ENCODE measurements around the gene ZNF273.

The ZNF273 gene

DNA sequence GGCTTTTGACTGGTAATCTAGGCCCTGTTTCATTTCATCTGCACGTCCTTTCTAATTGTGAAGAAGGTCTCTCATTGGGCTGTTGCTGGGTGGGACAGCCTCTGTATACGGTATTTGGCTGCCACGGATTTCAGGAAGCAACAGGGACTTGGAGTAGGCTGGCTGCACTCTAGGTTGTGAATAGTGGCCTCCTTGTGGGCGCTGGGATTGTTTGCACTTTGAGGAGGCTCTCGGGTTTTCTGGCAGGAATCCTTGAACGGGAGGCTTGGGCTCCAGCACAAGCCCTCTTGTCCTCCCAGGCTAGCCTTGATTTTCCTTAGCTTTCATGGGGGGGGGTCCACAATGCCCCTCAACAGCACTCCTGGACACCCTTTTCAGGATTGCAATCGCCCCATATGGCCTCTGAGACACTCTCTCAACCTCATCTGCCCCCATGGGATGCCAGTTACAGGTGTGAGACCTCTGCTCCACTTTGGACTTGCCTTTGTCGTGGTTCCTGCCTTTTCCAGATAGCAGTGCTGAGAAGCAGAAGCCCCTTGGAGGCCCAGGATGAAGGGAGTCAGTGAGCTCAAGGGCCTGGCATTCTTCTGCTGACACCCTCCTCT, 33.9 kb upstream of the ZNF273 start:
- H3K4me1 ChIP-seq (ENCODE audit: control insufficient read depth, insufficient read depth, low read depth, low read length): no peaks in the 10 kb centered on the region
- H3K23ac ChIP-seq (ENCODE audit: low read length in 2 of 2): no peak overlapping the region
- H4K91ac ChIP-seq (ENCODE audit: low read length): no peak overlapping the region
- no peak overlapping the region for H3K4me3 ChIP-seq (ENCODE audit: insufficient read depth in 1 of 2, low read depth in 1 of 2, low read length in 2 of 2)
- no peak overlapping the region for H3K14ac ChIP-seq (ENCODE audit: low read length in 2 of 2)
- no peaks in the 10 kb centered on the region for H3K27me3 ChIP-seq (ENCODE audit: control insufficient read depth in 1 of 2, insufficient read depth in 1 of 2, low read length in 2 of 2)
- H3K4me2 ChIP-seq (ENCODE audit: low read length, poor library complexity, severe bottlenecking): no peak overlapping the region
- H3K79me1 ChIP-seq (replicated peaks; ENCODE audit: low read length, poor library complexity, severe bottlenecking): no peaks in the 10 kb centered on the region
- no peak overlapping the region for H2BK12ac ChIP-seq (ENCODE audit: low read length in 2 of 2)
- no peak for DNase-seq
- no peaks in the 10 kb centered on the region for H3K36me3 ChIP-seq (ENCODE audit: control insufficient read depth in 1 of 2, insufficient read depth in 2 of 2, low read depth in 1 of 2, low read length in 2 of 2)
- H2AK5ac ChIP-seq (ENCODE audit: low read length, severe bottlenecking): no peak overlapping the region
- 58% methylated on average over 8 of the region's 8 CpGs for WGBS
- no peak overlapping the region for H3K4ac ChIP-seq (ENCODE audit: low read depth in 1 of 2, low read length in 2 of 2)
- no peak overlapping the region for H3K27ac ChIP-seq (ENCODE audit: low read length, poor library complexity, severe bottlenecking)
- H2BK120ac ChIP-seq (ENCODE audit: low read depth, low read length): no peak overlapping the region
- H3K18ac ChIP-seq (ENCODE audit: low read depth in 1 of 2, low read length in 2 of 2): no peak overlapping the region
- H3K9ac ChIP-seq (ENCODE audit: low read length): no peak overlapping the region
- H3K9me3 ChIP-seq (ENCODE audit: control insufficient read depth, low read length): peaks cover 13% of the 10 kb centered on the region
- H2BK5ac ChIP-seq (ENCODE audit: low read depth, low read length, poor library complexity, severe bottlenecking): no peak overlapping the region
- no peak overlapping the region for H2AFZ ChIP-seq (ENCODE audit: low read depth, low read length)
- no peak overlapping the region for H2BK15ac ChIP-seq (ENCODE audit: low read depth, poor library complexity, severe bottlenecking)
- H4K8ac ChIP-seq (ENCODE audit: low read length): no peak overlapping the region

DNA sequence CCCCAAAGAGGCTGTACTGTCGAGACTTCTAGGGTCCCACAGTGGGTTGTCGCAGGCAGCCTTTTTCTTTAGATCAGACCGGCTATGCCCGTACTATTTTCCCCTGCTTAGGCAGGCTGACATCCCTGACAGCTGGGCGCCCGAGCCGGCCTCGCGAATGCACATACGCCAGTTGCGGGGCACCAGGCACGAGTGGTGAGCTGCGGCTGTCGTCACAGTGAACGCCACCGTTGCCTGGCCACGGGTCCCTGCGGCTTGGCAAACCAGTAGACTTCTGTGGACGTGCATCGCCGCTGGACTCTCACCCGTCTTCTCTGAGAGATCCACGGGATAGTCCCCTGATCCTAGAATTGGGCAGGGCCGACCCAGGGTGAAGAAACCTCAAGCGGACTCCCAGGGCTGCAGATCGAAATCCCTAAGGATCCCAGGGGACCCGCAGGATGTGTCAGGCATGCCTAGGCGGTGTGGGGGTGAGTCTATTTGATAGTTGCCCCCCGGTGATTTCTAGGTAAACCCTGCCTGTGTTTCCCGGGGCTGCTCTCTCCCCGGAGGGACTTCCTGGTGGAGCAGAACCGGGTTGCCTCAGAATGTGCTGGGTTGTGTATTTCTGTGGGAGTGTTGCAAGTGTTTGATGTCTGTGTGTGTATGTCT, 33.0 kb upstream of the ZNF273 start:
- no peak overlapping the region for H3K14ac ChIP-seq (ENCODE audit: low read length in 2 of 2)
- no peak overlapping the region for H3K18ac ChIP-seq (ENCODE audit: low read depth in 1 of 2, low read length in 2 of 2)
- H3K27ac ChIP-seq (ENCODE audit: low read length, poor library complexity, severe bottlenecking): no peak overlapping the region
- 89% methylated on average over 32 of the region's 32 CpGs for WGBS
- no peak overlapping the region for H3K9ac ChIP-seq (ENCODE audit: low read length)
- H2BK5ac ChIP-seq (ENCODE audit: low read depth, low read length, poor library complexity, severe bottlenecking): no peak overlapping the region
- H2BK15ac ChIP-seq (ENCODE audit: low read depth, poor library complexity, severe bottlenecking): no peak overlapping the region
- no peaks in the 10 kb centered on the region for H3K36me3 ChIP-seq (ENCODE audit: control insufficient read depth in 1 of 2, insufficient read depth in 2 of 2, low read depth in 1 of 2, low read length in 2 of 2)
- no peak overlapping the region for H2BK12ac ChIP-seq (ENCODE audit: low read length in 2 of 2)
- H3K4me3 ChIP-seq (ENCODE audit: insufficient read depth in 1 of 2, low read depth in 1 of 2, low read length in 2 of 2): no peak overlapping the region
- no peak overlapping the region for H2AK5ac ChIP-seq (ENCODE audit: low read length, severe bottlenecking)
- no peaks in the 10 kb centered on the region for H3K79me1 ChIP-seq (replicated peaks; ENCODE audit: low read length, poor library complexity, severe bottlenecking)
- DNase-seq: no peak
- no peak overlapping the region for H2BK120ac ChIP-seq (ENCODE audit: low read depth, low read length)
- H3K4ac ChIP-seq (ENCODE audit: low read depth in 1 of 2, low read length in 2 of 2): no peak overlapping the region
- no peak overlapping the region for H3K23ac ChIP-seq (ENCODE audit: low read length in 2 of 2)
- no peak overlapping the region for H4K8ac ChIP-seq (ENCODE audit: low read length)
- no peak overlapping the region for H4K91ac ChIP-seq (ENCODE audit: low read length)
- H3K4me1 ChIP-seq (ENCODE audit: control insufficient read depth, insufficient read depth, low read depth, low read length): no peaks in the 10 kb centered on the region
- H3K27me3 ChIP-seq (ENCODE audit: control insufficient read depth in 1 of 2, insufficient read depth in 1 of 2, low read length in 2 of 2): no peaks in the 10 kb centered on the region
- H2AFZ ChIP-seq (ENCODE audit: low read depth, low read length): no peak overlapping the region
- no peak overlapping the region for H3K4me2 ChIP-seq (ENCODE audit: low read length, poor library complexity, severe bottlenecking)
- peaks cover 13% of the 10 kb centered on the region for H3K9me3 ChIP-seq (ENCODE audit: control insufficient read depth, low read length)

DNA sequence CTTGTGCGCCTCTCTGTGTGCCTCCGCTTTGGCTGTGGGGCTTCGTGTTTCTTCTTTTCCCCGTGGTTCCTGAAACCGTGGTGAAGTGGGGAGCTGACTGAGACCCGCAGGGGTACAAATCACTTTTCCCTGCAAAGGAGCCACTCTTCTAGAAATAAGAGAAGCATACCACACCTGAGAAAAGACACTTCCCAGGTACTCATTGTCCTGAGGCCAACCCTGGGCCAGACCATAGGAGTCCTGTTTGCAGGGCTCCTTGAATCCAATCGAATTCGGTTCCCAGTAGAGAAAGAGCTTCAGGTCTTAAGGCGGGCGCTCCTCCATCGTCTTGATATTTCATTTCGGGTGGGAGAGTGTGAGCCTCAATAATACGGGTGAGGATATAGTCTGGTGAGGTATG, 32.4 kb upstream of the ZNF273 start:
- H4K91ac ChIP-seq (ENCODE audit: low read length): no peak overlapping the region
- H3K36me3 ChIP-seq (ENCODE audit: control insufficient read depth in 1 of 2, insufficient read depth in 2 of 2, low read depth in 1 of 2, low read length in 2 of 2): no peaks in the 10 kb centered on the region
- no peak overlapping the region for H4K8ac ChIP-seq (ENCODE audit: low read length)
- H3K14ac ChIP-seq (ENCODE audit: low read length in 2 of 2): no peak overlapping the region
- H2AK5ac ChIP-seq (ENCODE audit: low read length, severe bottlenecking): no peak overlapping the region
- no peak overlapping the region for H3K9ac ChIP-seq (ENCODE audit: low read length)
- H3K79me1 ChIP-seq (replicated peaks; ENCODE audit: low read length, poor library complexity, severe bottlenecking): no peaks in the 10 kb centered on the region
- H3K9me3 ChIP-seq (ENCODE audit: control insufficient read depth, low read length): peaks cover 13% of the 10 kb centered on the region
- no peak overlapping the region for H3K27ac ChIP-seq (ENCODE audit: low read length, poor library complexity, severe bottlenecking)
- H2BK12ac ChIP-seq (ENCODE audit: low read length in 2 of 2): no peak overlapping the region
- no peak overlapping the region for H2BK120ac ChIP-seq (ENCODE audit: low read depth, low read length)
- H3K4me1 ChIP-seq (ENCODE audit: control insufficient read depth, insufficient read depth, low read depth, low read length): no peaks in the 10 kb centered on the region
- H3K23ac ChIP-seq (ENCODE audit: low read length in 2 of 2): no peak overlapping the region
- H3K4me3 ChIP-seq (ENCODE audit: insufficient read depth in 1 of 2, low read depth in 1 of 2, low read length in 2 of 2): no peak overlapping the region
- no peak overlapping the region for H2BK15ac ChIP-seq (ENCODE audit: low read depth, poor library complexity, severe bottlenecking)
- H2AFZ ChIP-seq (ENCODE audit: low read depth, low read length): no peak overlapping the region
- H3K4ac ChIP-seq (ENCODE audit: low read depth in 1 of 2, low read length in 2 of 2): no peak overlapping the region
- H3K4me2 ChIP-seq (ENCODE audit: low read length, poor library complexity, severe bottlenecking): no peak overlapping the region
- H3K27me3 ChIP-seq (ENCODE audit: control insufficient read depth in 1 of 2, insufficient read depth in 1 of 2, low read length in 2 of 2): peaks cover 0 to under 1% of the 10 kb centered on the region in 2 experiments
- no peak overlapping the region for H2BK5ac ChIP-seq (ENCODE audit: low read depth, low read length, poor library complexity, severe bottlenecking)
- no peak for DNase-seq
- WGBS: 91% methylated on average over 11 of the region's 13 CpGs
- no peak overlapping the region for H3K18ac ChIP-seq (ENCODE audit: low read depth in 1 of 2, low read length in 2 of 2)

DNA sequence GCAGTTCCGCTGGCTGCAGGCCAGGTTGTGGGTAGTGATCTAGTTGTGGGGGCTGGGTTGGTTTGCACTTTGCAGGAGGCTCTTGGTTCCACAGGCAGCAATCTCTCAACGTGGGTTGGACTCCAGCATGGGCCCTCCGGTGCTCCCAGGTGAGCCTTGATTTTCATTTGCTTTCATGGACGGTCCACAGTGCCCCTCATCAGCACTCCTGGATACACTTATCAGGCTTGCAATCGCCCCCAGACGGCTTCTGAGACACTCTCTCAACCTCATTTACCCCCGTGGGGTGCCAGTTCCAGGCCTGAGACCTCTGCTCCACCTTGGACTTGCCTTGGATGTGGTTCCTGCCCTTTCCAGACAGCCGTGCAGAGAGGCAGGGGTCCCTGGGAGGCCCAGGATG, 31.3 kb upstream of the ZNF273 start:
- Histone ChIP-seq H3K36me3 (ENCODE audit: control insufficient read depth in 1 of 2, insufficient read depth in 2 of 2, low read depth in 1 of 2, low read length in 2 of 2) (no peaks in the 10 kb centered on the region), H3K4me3 (ENCODE audit: insufficient read depth in 1 of 2, low read depth in 1 of 2, low read length in 2 of 2) (no peak overlapping the region), H4K8ac (ENCODE audit: low read length) (no peak overlapping the region), H4K91ac (ENCODE audit: low read length) (no peak overlapping the region), H3K27ac (ENCODE audit: low read length, poor library complexity, severe bottlenecking) (no peak overlapping the region), H2BK120ac (ENCODE audit: low read depth, low read length) (no peak overlapping the region), H3K14ac (ENCODE audit: low read length in 2 of 2) (no peak overlapping the region), H3K27me3 (ENCODE audit: control insufficient read depth in 1 of 2, insufficient read depth in 1 of 2, low read length in 2 of 2) (peaks cover 0 to 11% of the 10 kb centered on the region in 2 experiments), H2BK15ac (ENCODE audit: low read depth, poor library complexity, severe bottlenecking) (no peak overlapping the region), H3K79me1 (replicated peaks; ENCODE audit: low read length, poor library complexity, severe bottlenecking) (no peaks in the 10 kb centered on the region), H3K18ac (ENCODE audit: low read depth in 1 of 2, low read length in 2 of 2) (no peak overlapping the region), H2AFZ (ENCODE audit: low read depth, low read length) (no peak overlapping the region), H2AK5ac (ENCODE audit: low read length, severe bottlenecking) (no peak overlapping the region), H3K4ac (ENCODE audit: low read depth in 1 of 2, low read length in 2 of 2) (no peak overlapping the region), H3K23ac (ENCODE audit: low read length in 2 of 2) (no peak overlapping the region), H3K9me3 (ENCODE audit: control insufficient read depth, low read length) (peaks cover 13% of the 10 kb centered on the region), H2BK5ac (ENCODE audit: low read depth, low read length, poor library complexity, severe bottlenecking) (no peak overlapping the region), H3K9ac (ENCODE audit: low read length) (no peak overlapping the region), H3K4me2 (ENCODE audit: low read length, poor library complexity, severe bottlenecking) (no peak overlapping the region), H2BK12ac (ENCODE audit: low read length in 2 of 2) (no peak overlapping the region), H3K4me1 (ENCODE audit: control insufficient read depth, insufficient read depth, low read depth, low read length) (no peaks in the 10 kb centered on the region)
- no peak for DNase-seq
- 53% methylated on average over 7 of the region's 8 CpGs for WGBS
